Heart left ventricle (tissue), 16 donors: Measurements from ENCODE around the gene SYMPK. TPM values are rescaled to one million over a fixed set of nuclear protein-coding genes. Genes with fewer than 3 reads are reported as not detected.

ENCODE experiments used
- ATAC-seq, 4 donors: fragments of 200-7000 bp; cut with Tn5 transposase; one replicate each; pipeline ENCODE4 v1.9.1; 2020 to 2022; ENCODE audit warnings: moderate library complexity in 4 of 4, mild to moderate bottlenecking in 3 of 4, moderate number of reproducible peaks in 1 of 4
- DNase-seq, 5 donors: peaks; one replicate each; pipeline ENCODE4 v3.0.0-alpha.2; 2020
- H3K27ac ChIP-seq, 12 donors: fragments of 200-600 bp; sonication (generic) in 4 of 12; one replicate each; pipeline versions ENCODE4 v1.5.0 to v1.8.0; 2016 to 2022; ENCODE audit warnings: mild to moderate bottlenecking in 2 of 12
- H3K27me3 ChIP-seq, 9 donors: fragments of 200-600 bp; sonication (generic) in 2 of 9; one replicate each; pipeline versions ENCODE4 v1.5.1 to v1.8.0; 2016 to 2022; ENCODE audit warnings: mild to moderate bottlenecking in 3 of 9
- H3K36me3 ChIP-seq, 9 donors: fragments of 200-600 bp; sonication (generic) in 2 of 9; one replicate each; pipeline versions ENCODE4 v1.5.0 to v1.8.0; 2018 to 2022; ENCODE audit warnings: mild to moderate bottlenecking in 2 of 9
- H3K4me1 ChIP-seq, 12 donors: fragments of 200-600 bp; sonication (generic) in 4 of 12; one replicate each; pipeline versions ENCODE4 v1.5.0 to v1.8.0; 2016 to 2022; ENCODE audit warnings: mild to moderate bottlenecking in 3 of 12
- H3K4me3 ChIP-seq, 12 donors: fragments of 200-600 bp; sonication (generic) in 4 of 12; one replicate each; pipeline versions ENCODE4 v1.5.0 to v1.8.0; 2017 to 2022; ENCODE audit warnings: mild to moderate bottlenecking in 9 of 12, moderate library complexity in 4 of 12
- H3K9me3 ChIP-seq, 12 donors: fragments of 200-600 bp; sonication (generic) in 4 of 12; one replicate each; pipeline versions ENCODE4 v1.5.0 to v1.8.0; 2016 to 2022; ENCODE audit warnings: mild to moderate bottlenecking in 1 of 12
- CTCF ChIP-seq, 12 donors: fragments of 200-600 bp; sonication (generic) in 4 of 12; IDR thresholded peaks; one replicate each; pipeline versions ENCODE4 v1.5.0 to v1.8.0; 2018 to 2022; ENCODE audit warnings: antibody characterized with exemption in 12 of 12, mild to moderate bottlenecking in 5 of 12
- POLR2A ChIP-seq, 2 donors: fragments of 450-650 bp; IDR thresholded peaks; one replicate each; pipeline ENCODE4 v1.6.1; 2017; ENCODE audit warnings: antibody characterized with exemption in 2 of 2, mild to moderate bottlenecking in 2 of 2, moderate library complexity in 2 of 2
- WGBS, 4 donors: extraction: QIAGEN DNeasy Blood & Tissue Kit in 2 of 4; methylation state at CpG; one replicate each; pipeline versions ENCODE4 v1.1.5 to v1.1.7; 2013 to 2018; 5-methylcytosine and 5-hydroxymethylcytosine counted together
- intact Hi-C, 10 donors: fragments of 100-400 bp; cut with DNase I; formaldehyde crosslinking; loops; one replicate each; pipeline versions ENCODE4 v1.11.1 to v1.14.2; 2022
- polyA plus RNA-seq, 2 donors: library from polyadenylated mRNA; stranded (reverse); fragments of 200-250 nt; gene quantifications; one replicate each; pipeline ENCODE4 v1.2.3, GENCODE V29; 2013
- total RNA-seq, 9 donors: library from RNA; depleted of rRNA in 2 of 9; stranded (reverse); fragments of >200 nt in 2 of 9; fragmentation: NEBNext Ultra II Directional in 3 of 9; extraction: Animal tissue kit (Norgen Biotek cat#: 25700) in 3 of 9; gene quantifications; one replicate each; pipeline versions ENCODE4 v1.1.0 to v1.2.4, GENCODE V29; 2016 to 2023
- donor health status: ischemic (EF 13 %, LVEDD 7.1; RV severe dilation, severe dysfunction).
- donor health status: healthy with polysubstance abuse.
- donor health status: DM: no; HTN: yes; CAD: no.
- donor health status: DM: no; HTN: no; CAD: no.
- donor health status: ischemic (EF 25% LVEDD 6.9; RV normal size, moderate dysfunction).
- donor health status: ischemic (EF 25% LVEDD 5.7; RV mildly dilated, moderate dysfunction).
- donor health status: healthy.
- donor health status: DM: yes; HTN: yes; CAD: no.
- donor health status: ischemic (EF 35%, LVEDD 5.7; RV mildly dilated, moderate dysfunction).
- donor health status: nonischemic (EF 11% LVEDD 7.7; RV severe dilation, severe dysfunction).
- donor health status: DM: yes; HTN: yes; CAD: no.
- donor health status: PGD.
- donor health status: ischemic (EF 29% LVEDD 5.4; RV normal size, mild dysfunction).
- donor health status: nonischemic (EF 23%, LVEDD 6.1; RV moderate dilation, normal function).

The SYMPK gene
- total and polyA plus RNA-seq, 11 donors: 21.9 to 47.7 (median 34.3) TPM

- Histone ChIP-seq H3K27ac (no peak overlapping the region), H3K9me3 (no peaks in the 10 kb centered on the region), H3K36me3 (no peaks in the 10 kb centered on the region), H3K4me1 (peaks cover 0 to 9% (median 6%) of the 10 kb centered on the region in 12 donors), H3K4me3 (no peak overlapping the region), H3K27me3 (peaks cover 0 to 69% (median 0%) of the 10 kb centered on the region in 9 donors)
- DNase-seq (peak in 1 of 5 donors; percentile 57), ATAC-seq (peak; percentile 48 to 86 (median 78))
- TF ChIP-seq POLR2A (IDR thresholded peaks at IDR 0.05) (no peak), CTCF (IDR thresholded peaks at IDR 0.05) (peak; percentile 80 to 93 (median 88))
- intact Hi-C loops: loop anchor here in 5 of 10 donors (1.0 to 2.0 kb wide), 4 partner anchors 18 to 29 kb away; no protein-coding TSS in a partner anchor
- 8 to 12% (median 11%) methylated on average over 10 of the region's 10 CpGs for WGBS, 4 donors
Observed at GRCh38 chr19:45798995-45799517, 63.9 kb downstream of the SYMPK start.

- H3K9me3 ChIP-seq: no peaks in the 10 kb centered on the region
- H3K27ac ChIP-seq: no peak overlapping the region
- peaks cover 0 to 38% (median 22%) of the 10 kb centered on the region in 12 donors for H3K4me1 ChIP-seq
- intact Hi-C loops: no loop called here
- peaks cover 0 to 14% (median 10%) of the 10 kb centered on the region in 9 donors for H3K36me3 ChIP-seq
- H3K4me3 ChIP-seq: no peak overlapping the region
- TF ChIP-seq CTCF (IDR thresholded peaks at IDR 0.05): no peak
- TF ChIP-seq POLR2A (IDR thresholded peaks at IDR 0.05): no peak
- WGBS, 4 donors: 76 to 88% (median 82%) methylated on average over 2 of the region's 2 CpGs
- no peak for DNase-seq
- no peak for ATAC-seq
- peaks cover 0 to 48% (median 0%) of the 10 kb centered on the region in 9 donors for H3K27me3 ChIP-seq
Observed at GRCh38 chr19:45794627-45795026, 68.3 kb downstream of the SYMPK start.

GRCh38 chr19:45793876-45794275 lies 69.1 kb downstream of the SYMPK start:
- no peak for DNase-seq
- TF ChIP-seq POLR2A (IDR thresholded peaks at IDR 0.05): no peak
- TF ChIP-seq CTCF (IDR thresholded peaks at IDR 0.05): no peak
- Histone ChIP-seq H3K36me3 (peaks cover 0 to 21% (median 17%) of the 10 kb centered on the region in 9 donors), H3K4me1 (peaks cover 0 to 34% (median 19%) of the 10 kb centered on the region in 12 donors), H3K27me3 (peaks cover 0 to 52% (median 0%) of the 10 kb centered on the region in 9 donors), H3K27ac (no peak overlapping the region), H3K9me3 (no peaks in the 10 kb centered on the region), H3K4me3 (no peak overlapping the region)
- intact Hi-C loops: loop anchor here in 3 of 10 donors (1.0 to 2.0 kb wide), 3 partner anchors 23 to 77 kb away; no protein-coding TSS in a partner anchor
- ATAC-seq: no peak
- WGBS, 4 donors: 56 to 60% (median 59%) methylated on average over 6 of the region's 6 CpGs

GRCh38 chr19:45793178-45793564 lies 69.8 kb downstream of the SYMPK start:
- intact Hi-C loops: loop anchor here in 3 of 10 donors (1.0 to 2.0 kb wide), 3 partner anchors 22 to 76 kb away; no protein-coding TSS in a partner anchor
- Histone ChIP-seq H3K27me3 (peaks cover 0 to 53% (median 0%) of the 10 kb centered on the region in 9 donors), H3K9me3 (no peaks in the 10 kb centered on the region), H3K4me1 (peaks cover 0 to 35% (median 22%) of the 10 kb centered on the region in 12 donors), H3K4me3 (peak overlapping the region in 10 of 12 donors; percentile 43 to 97 (median 72)), H3K27ac (peak overlapping the region in 5 of 12 donors; percentile 2 to 89 (median 23)), H3K36me3 (peaks cover 0 to 28% (median 21%) of the 10 kb centered on the region in 9 donors)
- WGBS, 4 donors: 40 to 48% (median 44%) methylated on average over 3 of the region's 3 CpGs
- ATAC-seq (no peak), DNase-seq (no peak)
- TF ChIP-seq CTCF (IDR thresholded peaks at IDR 0.05): no peak
- TF ChIP-seq POLR2A (IDR thresholded peaks at IDR 0.05): no peak
